Testis (tissue), 3 donors: ENCODE data around the gene POT1. TPM values are rescaled to one million over a fixed set of nuclear protein-coding genes. Genes with fewer than 3 reads are reported as not detected.

Experiments used
- DNase-seq: peaks from one replicate; pipeline ENCODE4 v3.0.0-alpha.2; 2019
- H3K27ac ChIP-seq, 2 donors: fragments of 200-600 bp; sonication (generic); one replicate each; pipeline ENCODE4 v1.5.1; 2019
- H3K27me3 ChIP-seq: fragments of 200-600 bp; sonication (generic); one replicate; pipeline ENCODE4 v1.5.1; 2019
- H3K36me3 ChIP-seq: fragments of 200-600 bp; sonication (generic); one replicate; pipeline ENCODE4 v1.5.1; 2017; ENCODE audit warnings: low read depth; ENCODE audit errors: missing control alignments
- H3K4me1 ChIP-seq: fragments of 200-600 bp; sonication (generic); one replicate; pipeline ENCODE4 v1.5.1; 2019
- H3K4me3 ChIP-seq, 2 donors: fragments of 200-600 bp; sonication (generic); one replicate each; pipeline ENCODE4 v1.5.1; 2017 to 2019
- H3K9me3 ChIP-seq: fragments of 200-600 bp; sonication (generic); one replicate; pipeline ENCODE4 v1.5.1; 2017
- CTCF ChIP-seq, 3 experiments: fragments of 450-650 bp in 2 of 3; fragments of 200-600 bp in 1 of 3; sonication (generic) in 1 of 3; IDR thresholded peaks; one replicate each; pipeline ENCODE4 v1.5.1; 2016 to 2019; ENCODE audit warnings: antibody characterized with exemption in 3 of 3, mild to moderate bottlenecking in 2 of 3, moderate library complexity in 1 of 3
- POLR2A ChIP-seq: fragments of 450-650 bp; IDR thresholded peaks from one replicate; pipeline ENCODE4 v1.6.1; 2017; ENCODE audit warnings: antibody characterized with exemption, mild to moderate bottlenecking, moderate library complexity
- WGBS, 2 donors: methylation state at CpG; one replicate each; pipeline ENCODE4 v1.1.5; 2018; 5-methylcytosine and 5-hydroxymethylcytosine counted together
- intact Hi-C: fragments of 100-400 bp; cut with DNase I; formaldehyde crosslinking; loops from one replicate; pipeline ENCODE4 v1.15.1; 2023; ENCODE audit warnings: low total_unique reads
- polyA plus RNA-seq: library from polyadenylated mRNA; stranded (reverse); fragments of 350-450 nt; fragmentation: Illumina TruSeq; extraction: RNeasy Lipid Tissue Mini Kit (QIAGEN cat#74804); gene quantifications from one replicate; pipeline ENCODE4 v1.2.3, GENCODE V29; 2014; ENCODE audit warnings: low read depth, low replicate concordance; ENCODE audit not compliant: insufficient read depth
- total RNA-seq, 2 donors: library from RNA; depleted of rRNA; stranded (reverse); fragments of >200 nt; gene quantifications; one replicate each; pipeline ENCODE4 v1.2.3, GENCODE V29; 2016

POT1 gene
- total and polyA plus RNA-seq, 3 donors from 2014 or later = 28.9 to 64.3 (median 58.4) TPM

- DNase-seq = peak; percentile 66
- TF ChIP-seq CTCF (IDR thresholded peaks at IDR 0.05) = peak; percentile 57 to 66 (median 59)
- no peak for TF ChIP-seq POLR2A
- no peaks in the 10 kb centered on the region for H3K4me1 ChIP-seq
- H3K9me3 ChIP-seq = no peaks in the 10 kb centered on the region
- WGBS, 2 donors = 33 to 46% methylated on average over 9 of the region's 9 CpGs
- intact Hi-C loops = no loop called here
- H3K27me3 ChIP-seq = no peaks in the 10 kb centered on the region
- H3K4me3 ChIP-seq = no peak overlapping the region
- no peak overlapping the region for H3K27ac ChIP-seq
- H3K36me3 ChIP-seq = no peaks in the 10 kb centered on the region
Measured at GRCh38 chr7:124784879-124785818, 144.5 kb downstream of the POT1 start.

- intact Hi-C loops = no loop called here
- WGBS, 2 donors = 78 to 88% methylated on average over 5 of the region's 5 CpGs
Measured at GRCh38 chr7:124783271-124783670, 146.4 kb downstream of the POT1 start.

GRCh38 chr7:124781907-124782734 lies 147.5 kb downstream of the POT1 start:
- no peak overlapping the region for H3K27ac ChIP-seq
- WGBS, 2 donors = 72 to 78% methylated on average over 12 of the region's 12 CpGs
- no peak overlapping the region for H3K4me3 ChIP-seq
- no peaks in the 10 kb centered on the region for H3K4me1 ChIP-seq
- no peaks in the 10 kb centered on the region for H3K9me3 ChIP-seq
- intact Hi-C loops = no loop called here
- TF ChIP-seq CTCF (IDR thresholded peaks at IDR 0.05) (no peak), POLR2A (no peak)
- no peaks in the 10 kb centered on the region for H3K27me3 ChIP-seq
- DNase-seq = no peak
- H3K36me3 ChIP-seq = no peaks in the 10 kb centered on the region

More at GRCh38 chr7:124783271-124783670, 146.4 kb downstream of the POT1 start:
- no peaks in the 10 kb centered on the region for H3K27me3 ChIP-seq
- DNase-seq = no peak
- H3K36me3 ChIP-seq = no peaks in the 10 kb centered on the region
- TF ChIP-seq POLR2A (no peak), CTCF (IDR thresholded peaks at IDR 0.05) (no peak)
- H3K4me3 ChIP-seq = no peak overlapping the region
- no peaks in the 10 kb centered on the region for H3K9me3 ChIP-seq
- H3K27ac ChIP-seq = no peak overlapping the region
- no peaks in the 10 kb centered on the region for H3K4me1 ChIP-seq

- Histone ChIP-seq H3K9me3 (no peaks in the 10 kb centered on the region), H3K27me3 (no peaks in the 10 kb centered on the region), H3K27ac (no peak overlapping the region), H3K36me3 (no peaks in the 10 kb centered on the region), H3K4me1 (no peaks in the 10 kb centered on the region), H3K4me3 (no peak overlapping the region)
- DNase-seq = no peak
- WGBS, 2 donors = 97 to 99% methylated on average over 2 of the region's 2 CpGs
- intact Hi-C loops = no loop called here
- no peak for TF ChIP-seq POLR2A
- no peak for TF ChIP-seq CTCF (IDR thresholded peaks at IDR 0.05)
Measured at GRCh38 chr7:124781418-124781817, 148.2 kb downstream of the POT1 start.
